Ovary (tissue), 9 donors: ENCODE results near the gene ZNF433. TPM values are rescaled to one million over a fixed set of nuclear protein-coding genes. Genes with fewer than 3 reads are reported as not detected.
"Not testable (repeated sequence)": the region's sequence is repeated elsewhere in the genome, so short reads cannot be mapped to it uniquely, and the experiment has no call there.

Source experiments
- DNase-seq, 5 donors: peaks; one replicate each; pipeline ENCODE4 v3.0.0-alpha.2; 2019 to 2020
- H3K27ac ChIP-seq, 2 donors: fragments of 200-600 bp; one replicate each; pipeline versions ENCODE4 v1.5.1 to v1.8.0; 2019 to 2022
- H3K27me3 ChIP-seq: fragments of 200-600 bp; one replicate; pipeline ENCODE4 v1.8.0; 2022
- H3K36me3 ChIP-seq: fragments of 200-600 bp; sonication (generic); one replicate; pipeline ENCODE4 v1.5.1; 2019
- H3K4me1 ChIP-seq: one replicate; pipeline ENCODE4 v1.8.1; 2013; ENCODE audit warnings: mild to moderate bottlenecking, moderate library complexity; ENCODE audit not compliant: insufficient read depth
- H3K4me3 ChIP-seq: fragments of 200-600 bp; sonication (generic); one replicate; pipeline ENCODE4 v1.5.1; 2017
- H3K9me3 ChIP-seq, 2 donors: fragments of 200-600 bp in 1 of 2; sonication (generic) in 1 of 2; one replicate each; pipeline versions ENCODE4 v1.5.1 to v1.8.1; 2013 to 2019; ENCODE audit warnings: mild to moderate bottlenecking in 1 of 2, moderate library complexity in 1 of 2
- EP300 ChIP-seq: sonication (generic); formaldehyde crosslinking; IDR thresholded peaks from one replicate; pipeline ENCODE4 v1.6.1; 2017; ENCODE audit warnings: antibody characterized with exemption
- POLR2A ChIP-seq: fragments of 450-650 bp; IDR thresholded peaks from one replicate; pipeline ENCODE4 v1.6.1; 2017; ENCODE audit warnings: antibody characterized with exemption, mild to moderate bottlenecking, moderate library complexity
- WGBS, 3 donors: extraction: QIAGEN DNeasy Blood & Tissue Kit in 1 of 3; methylation state at CpG; one replicate each; pipeline versions ENCODE4 v1.1.5 to v1.1.7; 2013 to 2017; 5-methylcytosine and 5-hydroxymethylcytosine counted together
- intact Hi-C, 4 donors: fragments of 100-400 bp; cut with DNase I; formaldehyde crosslinking; loops; one replicate each; pipeline versions ENCODE4 v1.11.0 to v1.15.1; 2022 to 2023
- polyA plus RNA-seq, 2 donors: library from polyadenylated mRNA; stranded (reverse); fragments of 200-250 nt in 1 of 2; fragments of 350-450 nt in 1 of 2; fragmentation: Illumina TruSeq in 1 of 2; extraction: RNeasy Lipid Tissue Mini Kit (QIAGEN cat#74804) in 1 of 2; gene quantifications; one replicate each; pipeline ENCODE4 v1.2.3, GENCODE V29; 2013 to 2014
- total RNA-seq, 7 donors: library from RNA; depleted of rRNA in 2 of 7; stranded (reverse); fragments of >200 nt in 2 of 7; fragmentation: NEBNext Ultra II Directional in 3 of 7; extraction: Animal tissue kit (Norgen Biotek cat#: 25700) in 3 of 7; gene quantifications; one replicate each; pipeline versions ENCODE4 v1.1.0 to v1.2.4, GENCODE V29; 2016 to 2023
- TF ChIP-seq, protein P1 (sequence below), 3 donors: fragments of 450-650 bp in 2 of 3; fragments of 200-600 bp in 1 of 3; IDR thresholded peaks; one replicate each; pipeline versions ENCODE4 v1.5.1 to v1.8.0; 2016 to 2022; ENCODE audit warnings: antibody characterized with exemption in 3 of 3, mild to moderate bottlenecking in 1 of 3
- donor health status: DM: no; HTN: no; CAD: no; lungs with moderate emphysema.
- donor health status: DM: no; HTN: no; CAD: no.
- donor health status: Bipolar disorder and iron deficiency.
- donor health status: DM: yes; HTN: yes; CAD: no.
- donor health status: DM: no; HTN: no; CAD: no.
- donor health status: DM: yes; HTN: yes; CAD: no.

ZNF433 gene
- total and polyA plus RNA-seq, 9 donors: 4.1 to 17.4 (median 5.8) TPM

DNA sequence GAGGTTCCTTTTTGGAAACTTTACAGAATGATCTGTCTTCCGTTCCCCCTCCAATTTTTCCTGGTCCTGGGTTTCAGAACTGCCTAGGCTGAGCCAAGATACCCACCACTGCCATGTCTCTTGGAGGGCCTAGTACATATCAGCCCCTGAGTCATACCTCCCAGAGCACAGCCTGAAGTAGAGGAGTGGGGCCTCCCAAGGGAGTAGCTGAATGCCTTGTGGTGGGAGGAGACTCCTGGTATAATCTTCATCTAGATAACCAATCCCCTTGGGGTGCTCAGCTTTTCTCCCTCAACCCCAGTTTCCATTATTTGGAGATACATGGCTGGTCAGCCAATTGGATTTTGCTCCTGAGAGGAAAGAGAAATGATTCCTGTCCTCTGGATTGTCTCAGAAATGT lies 40.3 kb downstream of the ZNF433 start:
- Histone ChIP-seq H3K27me3 (no peaks in the 10 kb centered on the region), H3K36me3 (no peaks in the 10 kb centered on the region), H3K4me3 (no peak overlapping the region), H3K4me1 (no peaks in the 10 kb centered on the region), H3K27ac (no peak overlapping the region), H3K9me3 (no peaks in the 10 kb centered on the region)
- intact Hi-C loops: loop anchor here in 2 of 4 donors (10.0 kb wide), 2 partner anchors 70 to 200 kb away; partner anchors contain the start of genes ZNF491 (in 1 of the 2) and ZNF700 (in 1 of the 2)
- DNase-seq: no peak
- 68 to 80% (median 74%) methylated on average over 1 of the region's 1 CpG for WGBS, 3 donors
- TF ChIP-seq, protein P1, sequence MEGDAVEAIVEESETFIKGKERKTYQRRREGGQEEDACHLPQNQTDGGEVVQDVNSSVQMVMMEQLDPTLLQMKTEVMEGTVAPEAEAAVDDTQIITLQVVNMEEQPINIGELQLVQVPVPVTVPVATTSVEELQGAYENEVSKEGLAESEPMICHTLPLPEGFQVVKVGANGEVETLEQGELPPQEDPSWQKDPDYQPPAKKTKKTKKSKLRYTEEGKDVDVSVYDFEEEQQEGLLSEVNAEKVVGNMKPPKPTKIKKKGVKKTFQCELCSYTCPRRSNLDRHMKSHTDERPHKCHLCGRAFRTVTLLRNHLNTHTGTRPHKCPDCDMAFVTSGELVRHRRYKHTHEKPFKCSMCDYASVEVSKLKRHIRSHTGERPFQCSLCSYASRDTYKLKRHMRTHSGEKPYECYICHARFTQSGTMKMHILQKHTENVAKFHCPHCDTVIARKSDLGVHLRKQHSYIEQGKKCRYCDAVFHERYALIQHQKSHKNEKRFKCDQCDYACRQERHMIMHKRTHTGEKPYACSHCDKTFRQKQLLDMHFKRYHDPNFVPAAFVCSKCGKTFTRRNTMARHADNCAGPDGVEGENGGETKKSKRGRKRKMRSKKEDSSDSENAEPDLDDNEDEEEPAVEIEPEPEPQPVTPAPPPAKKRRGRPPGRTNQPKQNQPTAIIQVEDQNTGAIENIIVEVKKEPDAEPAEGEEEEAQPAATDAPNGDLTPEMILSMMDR (IDR thresholded peaks at IDR 0.05): no peak
- TF ChIP-seq EP300 (no peak), POLR2A (no peak)

DNA sequence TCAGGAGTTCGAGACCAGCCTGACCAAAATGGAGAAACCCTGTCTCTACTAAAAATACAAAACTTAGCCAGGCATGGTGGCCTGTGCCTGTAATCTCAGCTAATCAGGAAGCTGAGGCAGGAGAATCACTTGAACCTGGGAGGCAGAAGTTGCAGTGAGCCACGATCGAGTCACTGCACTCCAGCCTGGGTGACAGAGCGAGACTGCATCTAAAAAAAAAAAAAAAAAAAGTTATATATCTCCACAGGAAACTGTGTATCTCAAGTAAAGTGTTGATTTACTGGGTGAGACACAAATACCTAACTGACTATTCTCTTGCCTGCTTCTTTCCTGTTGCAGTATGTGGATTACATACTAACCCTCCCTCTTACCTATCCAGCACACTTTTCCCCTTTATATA lies 43.6 kb downstream of the ZNF433 start:
- H3K27ac ChIP-seq, H3K4me3 ChIP-seq, DNase-seq, H3K27me3 ChIP-seq, H3K9me3 ChIP-seq, H3K4me1 ChIP-seq, H3K36me3 ChIP-seq: not testable (repeated sequence)
- intact Hi-C loops: loop anchor here in 2 of 4 donors (10.0 kb wide), 2 partner anchors 67 to 197 kb away; partner anchors contain the start of genes ZNF491 (in 1 of the 2) and ZNF700 (in 1 of the 2)
- 78 to 91% (median 82%) methylated on average over 4 of the region's 4 CpGs for WGBS, 3 donors

DNA sequence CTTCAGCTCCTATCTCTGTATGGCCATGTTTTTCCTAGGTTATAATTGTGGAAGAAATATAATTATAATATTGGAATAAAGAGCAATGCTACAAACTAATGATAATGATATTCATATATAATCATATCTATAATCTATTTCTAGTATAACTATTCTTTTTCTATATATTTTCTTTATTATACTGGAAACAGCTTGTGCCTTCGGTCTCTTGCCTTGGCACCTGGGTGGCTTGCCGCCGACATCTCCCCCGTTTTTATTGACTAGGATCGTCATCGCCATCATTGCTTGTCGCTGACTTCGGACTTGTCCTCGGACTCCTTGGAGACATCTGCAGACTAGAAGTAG lies 46.4 kb downstream of the ZNF433 start:
- Histone ChIP-seq H3K4me1 (no peaks in the 10 kb centered on the region), H3K27me3 (no peaks in the 10 kb centered on the region), H3K36me3 (no peaks in the 10 kb centered on the region), H3K27ac (no peak overlapping the region), H3K4me3 (peak overlapping the region; percentile 54), H3K9me3 (no peaks in the 10 kb centered on the region)
- 60 to 71% (median 68%) methylated on average over 9 of the region's 9 CpGs for WGBS, 3 donors
- intact Hi-C loops: loop anchor here in 3 of 4 donors (2.0 to 10.0 kb wide), 5 partner anchors 24 to 194 kb away; partner anchors contain the start of genes ZNF700 (in 2 of the 3), ZNF491 (in 1 of the 3) and ZNF763 (in 1 of the 3)
- no peak for DNase-seq
- no peak for TF ChIP-seq POLR2A

DNA sequence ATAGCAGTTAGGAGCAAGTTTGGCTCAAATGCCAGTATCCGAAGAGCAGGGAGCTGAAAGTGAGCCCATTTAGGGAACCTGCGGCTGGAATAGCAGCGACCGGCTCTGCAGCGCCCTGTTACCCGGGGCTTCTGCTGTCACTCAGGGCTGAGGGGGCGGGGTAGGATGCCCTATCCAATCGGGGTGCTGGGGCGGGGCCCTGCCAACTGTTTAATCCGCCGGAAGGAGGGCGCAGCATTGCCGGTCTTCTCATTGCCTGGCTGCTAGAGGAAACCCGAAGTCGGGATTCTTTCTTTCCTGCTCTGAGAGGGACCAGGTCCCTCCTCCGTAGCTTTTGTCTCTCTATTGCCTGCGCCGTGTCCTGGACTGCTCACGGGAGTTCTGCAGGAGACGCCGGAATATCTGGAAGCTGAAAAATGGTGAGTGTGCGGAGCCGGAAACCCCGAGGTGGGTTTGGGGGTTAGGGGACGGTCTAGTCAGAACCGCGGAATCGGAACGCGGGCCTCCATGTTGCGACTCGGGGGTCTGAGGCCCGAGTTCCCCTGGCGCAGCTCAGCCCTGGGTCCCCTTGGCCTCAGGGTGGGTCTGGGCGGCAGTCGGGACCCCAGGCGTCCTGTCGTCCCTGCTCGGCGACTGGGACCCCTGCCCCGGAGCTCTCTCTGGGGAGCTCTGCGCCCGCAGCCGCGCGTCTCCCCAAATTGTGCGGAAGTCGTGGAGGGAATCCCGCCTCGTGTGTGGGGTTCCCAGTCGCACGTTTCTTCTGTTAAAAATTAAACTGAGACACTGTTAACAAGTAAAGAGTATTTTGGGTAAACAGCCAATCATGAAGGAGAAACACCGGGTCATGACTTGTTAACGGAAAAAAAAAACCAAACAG lies 47.8 kb downstream of the ZNF433 start:
- H3K4me3 ChIP-seq: peak overlapping the region; percentile 54
- TF ChIP-seq POLR2A (peak; percentile 52), EP300 (no peak)
- intact Hi-C loops: loop anchor here in 3 of 4 donors (2.0 to 10.0 kb wide), 5 partner anchors 23 to 193 kb away; partner anchors contain the start of genes ZNF700 (in 2 of the 3), ZNF491 (in 1 of the 3) and ZNF763 (in 1 of the 3)
- no peaks in the 10 kb centered on the region for H3K4me1 ChIP-seq
- no peaks in the 10 kb centered on the region for H3K27me3 ChIP-seq
- H3K27ac ChIP-seq: peak overlapping the region; percentile 39 to 58
- DNase-seq: peak; percentile 92 to 95 (median 94)
- H3K9me3 ChIP-seq: no peaks in the 10 kb centered on the region
- WGBS, 3 donors: 0 to 1% (median 1%) methylated on average over 50 to 54 of the region's 54 CpGs
- no peaks in the 10 kb centered on the region for H3K36me3 ChIP-seq

DNA sequence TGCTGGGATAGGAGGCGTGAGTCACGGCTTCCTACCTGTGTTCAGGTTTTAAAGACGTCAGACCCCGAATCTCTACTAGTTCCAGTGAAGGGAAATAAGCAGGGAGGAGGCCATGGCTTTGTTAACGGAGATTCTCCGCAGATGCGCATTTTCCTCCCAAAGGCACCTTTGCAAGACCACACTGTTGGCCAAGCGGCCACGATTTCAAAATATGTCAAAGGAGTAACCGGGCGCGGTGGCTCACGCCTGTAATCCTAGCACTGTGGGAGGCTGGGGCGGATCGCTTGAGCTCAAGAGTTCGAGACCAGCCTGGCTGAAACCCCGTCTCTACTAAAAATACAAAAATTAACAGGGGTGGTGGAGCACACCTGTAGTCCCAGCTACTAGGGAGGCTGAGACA lies 48.7 kb downstream of the ZNF433 start:
- intact Hi-C loops: loop anchor here in 3 of 4 donors (5.0 to 10.0 kb wide), 3 partner anchors 62 to 192 kb away; partner anchors contain the start of genes ZNF491 (in 1 of the 3) and ZNF700 (in 1 of the 3)
- no peak for TF ChIP-seq EP300
- no peak for TF ChIP-seq POLR2A
- TF ChIP-seq, protein P1 (IDR thresholded peaks at IDR 0.05): no peak
- no peaks in the 10 kb centered on the region for H3K4me1 ChIP-seq
- peak in 1 of 5 donors; percentile 26 for DNase-seq
- H3K9me3 ChIP-seq: no peaks in the 10 kb centered on the region
- H3K36me3 ChIP-seq: no peaks in the 10 kb centered on the region
- WGBS, 3 donors: 91 to 93% (median 93%) methylated on average over 17 of the region's 17 CpGs
- H3K27me3 ChIP-seq: no peaks in the 10 kb centered on the region
- H3K4me3 ChIP-seq: no peak overlapping the region
- no peak overlapping the region for H3K27ac ChIP-seq
